HEK293 (cell line): Measurements from ENCODE around the gene HLA-DPA1.

Experiments used
- CTCF ChIA-PET: fragments of 350-600 bp; formaldehyde crosslinking; extraction: SDS; loops from one replicate; lab custom pipeline; 2021; ENCODE audit warnings: antibody characterized with exemption; lab: Yijun Ruan, JAX
- POLR2A ChIA-PET: fragments of 300-600 bp; formaldehyde crosslinking; extraction: SDS; loops from one replicate; lab custom pipeline; 2020; ENCODE audit warnings: antibody characterized with exemption, inconsistent platforms; lab: Yijun Ruan, JAX
- H3K27ac ChIP-seq: fragments of 200-500 bp; sonication (Bioruptor generic); 2 replicates; pipeline ENCODE4 v1.5.1; 2014; ENCODE audit warnings: low read depth, low read length, control low read depth, inconsistent platforms; ENCODE audit errors: extremely low read depth
- H3K36me3 ChIP-seq, 2 experiments: fragments of 200-500 bp in 1 of 2; sonication (Bioruptor generic) in 1 of 2; 1 replicate in 1 of 2; 2 replicates in 1 of 2; pipeline ENCODE4 v1.5.1; 2014 to 2017; ENCODE audit warnings: inconsistent platforms in 2 of 2, low read length in 2 of 2; ENCODE audit not compliant: control insufficient read depth in 2 of 2, insufficient read depth in 1 of 2
- H3K4me1 ChIP-seq: fragments of 200-500 bp; sonication (Bioruptor generic); 2 replicates; pipeline ENCODE4 v1.5.1; 2014; ENCODE audit warnings: mild to moderate bottlenecking, low read length, inconsistent platforms; ENCODE audit not compliant: control insufficient read depth, insufficient read depth
- H3K4me3 ChIP-seq: 2 replicates; pipeline ENCODE4 v1.5.1; 2011; ENCODE audit warnings: low read depth, mild to moderate bottlenecking, control low read depth, low read length, moderate library complexity
- H3K9me3 ChIP-seq: fragments of 200-500 bp; sonication (Bioruptor generic); 2 replicates; pipeline ENCODE4 v1.5.1; 2014; ENCODE audit warnings: low read depth, low read length, inconsistent platforms; ENCODE audit not compliant: control insufficient read depth, insufficient read depth
- BCL11A ChIP-seq: fragments of 450-650 bp; formaldehyde crosslinking; IDR thresholded peaks from 2 replicates; pipeline ENCODE4 v1.5.1; 2016; ENCODE audit warnings: low read depth, missing biosample characterization, missing genetic modification characterization
- KLF16 ChIP-seq: fragments of 450-650 bp; formaldehyde crosslinking; IDR thresholded peaks from 2 replicates; pipeline ENCODE4 v1.5.1; 2017; ENCODE audit warnings: missing biosample characterization, missing genetic modification characterization
- MEIS1 ChIP-seq: sonication (generic); formaldehyde crosslinking; IDR thresholded peaks from 2 replicates; pipeline ENCODE4 v1.8.1; 2022; ENCODE audit warnings: missing genetic modification reagents, mild to moderate bottlenecking, borderline replicate concordance
- PRDM2 ChIP-seq: fragments of 450-650 bp; formaldehyde crosslinking; IDR thresholded peaks from 2 replicates; pipeline ENCODE4 v1.5.1; 2016; ENCODE audit warnings: missing biosample characterization, missing genetic modification characterization, borderline replicate concordance
- SP7 ChIP-seq: fragments of 450-650 bp; formaldehyde crosslinking; IDR thresholded peaks from 2 replicates; pipeline ENCODE4 v1.5.1; 2016; ENCODE audit warnings: missing biosample characterization, missing genetic modification characterization
- TCF7L2 ChIP-seq: IDR thresholded peaks from 2 replicates; pipeline ENCODE4 v1.6.1; 2011; ENCODE audit warnings: low read depth, mild to moderate bottlenecking, inconsistent platforms, low read length, moderate library complexity, borderline replicate concordance
- ZNF10 ChIP-seq: fragments of 450-650 bp; formaldehyde crosslinking; IDR thresholded peaks from 2 replicates; pipeline ENCODE4 v1.5.1; 2017; ENCODE audit warnings: missing biosample characterization, missing genetic modification characterization
- ZNF148 ChIP-seq: fragments of 450-650 bp; formaldehyde crosslinking; IDR thresholded peaks from 2 replicates; pipeline ENCODE4 v1.5.0; 2017; ENCODE audit warnings: missing biosample characterization, missing genetic modification characterization, borderline replicate concordance
- ZNF19 ChIP-seq: fragments of 450-650 bp; formaldehyde crosslinking; IDR thresholded peaks from 2 replicates; pipeline ENCODE4; 2016; ENCODE audit warnings: missing biosample characterization, missing genetic modification characterization, low read depth
- ZNF211 ChIP-seq: fragments of 450-650 bp; formaldehyde crosslinking; IDR thresholded peaks from 2 replicates; pipeline ENCODE4 v1.5.1; 2016; ENCODE audit warnings: low read depth, missing biosample characterization, missing genetic modification characterization
- ZNF23 ChIP-seq: fragments of 450-650 bp; formaldehyde crosslinking; IDR thresholded peaks from 2 replicates; pipeline ENCODE4 v1.5.1; 2016; ENCODE audit warnings: missing biosample characterization, missing genetic modification characterization, borderline replicate concordance
- ZNF24 ChIP-seq: fragments of 450-650 bp; formaldehyde crosslinking; IDR thresholded peaks from 2 replicates; pipeline ENCODE4 v1.5.1; 2016; ENCODE audit warnings: missing biosample characterization, missing genetic modification characterization
- ZNF426 ChIP-seq: fragments of 450-650 bp; formaldehyde crosslinking; IDR thresholded peaks from 2 replicates; pipeline ENCODE4 v1.5.1; 2017; ENCODE audit warnings: missing biosample characterization, missing genetic modification characterization, mild to moderate bottlenecking, inconsistent platforms, moderate library complexity
- ZNF585B ChIP-seq: fragments of 450-650 bp; formaldehyde crosslinking; IDR thresholded peaks from 2 replicates; pipeline ENCODE4 v1.5.1; 2016; ENCODE audit warnings: missing biosample characterization, missing genetic modification characterization
- ZNF660 ChIP-seq: fragments of 450-650 bp; IDR thresholded peaks from 2 replicates; pipeline ENCODE4 v1.5.1; 2018; ENCODE audit warnings: missing biosample characterization, mild to moderate bottlenecking, missing genetic modification characterization
- TF ChIP-seq, protein P1 (sequence below): fragments of 450-650 bp; formaldehyde crosslinking; conservative IDR thresholded peaks from 2 replicates; pipeline ENCODE4 v1.5.1; 2016; ENCODE audit warnings: low read depth, missing biosample characterization, missing genetic modification characterization
- TF ChIP-seq, protein P2 (sequence below): fragments of 450-650 bp; formaldehyde crosslinking; IDR thresholded peaks from 2 replicates; pipeline ENCODE4 v1.5.1; 2016; ENCODE audit warnings: missing biosample characterization, missing genetic modification characterization

The HLA-DPA1 gene

GRCh38 chr6:33018418-33018817, 55.0 kb downstream of the HLA-DPA1 start:
- Histone ChIP-seq H3K36me3 (no peaks in the 10 kb centered on the region), H3K4me3 (no peak overlapping the region), H3K27ac (no peak overlapping the region), H3K4me1 (no peaks in the 10 kb centered on the region), H3K9me3 (no peaks in the 10 kb centered on the region)
- CTCF ChIA-PET = interaction anchor here (0.6 to 6.5 kb wide), 8 partner anchors 18 to 230 kb away, joined by 3 to 59 read pairs (median 4); no protein-coding TSS in a partner anchor
- TF ChIP-seq ZNF426 (no peak), SP7 (no peak), ZNF148 (tag by site-specific recombination) (no peak), ZNF19 (tag by site-specific recombination) (no peak), ZNF585B (tag by site-specific recombination) (no peak), BCL11A (tag by site-specific recombination) (no peak), KLF16 (tag by site-specific recombination) (no peak), MEIS1 (CRISPR knock-in tag) (no peak), ZNF660 (no peak), ZNF23 (tag by site-specific recombination) (no peak), TCF7L2 (no peak), ZNF24 (tag by site-specific recombination) (no peak), PRDM2 (tag by site-specific recombination) (no peak), ZNF10 (tag by site-specific recombination) (no peak), ZNF211 (tag by site-specific recombination) (no peak)
- TF ChIP-seq, protein P1, sequence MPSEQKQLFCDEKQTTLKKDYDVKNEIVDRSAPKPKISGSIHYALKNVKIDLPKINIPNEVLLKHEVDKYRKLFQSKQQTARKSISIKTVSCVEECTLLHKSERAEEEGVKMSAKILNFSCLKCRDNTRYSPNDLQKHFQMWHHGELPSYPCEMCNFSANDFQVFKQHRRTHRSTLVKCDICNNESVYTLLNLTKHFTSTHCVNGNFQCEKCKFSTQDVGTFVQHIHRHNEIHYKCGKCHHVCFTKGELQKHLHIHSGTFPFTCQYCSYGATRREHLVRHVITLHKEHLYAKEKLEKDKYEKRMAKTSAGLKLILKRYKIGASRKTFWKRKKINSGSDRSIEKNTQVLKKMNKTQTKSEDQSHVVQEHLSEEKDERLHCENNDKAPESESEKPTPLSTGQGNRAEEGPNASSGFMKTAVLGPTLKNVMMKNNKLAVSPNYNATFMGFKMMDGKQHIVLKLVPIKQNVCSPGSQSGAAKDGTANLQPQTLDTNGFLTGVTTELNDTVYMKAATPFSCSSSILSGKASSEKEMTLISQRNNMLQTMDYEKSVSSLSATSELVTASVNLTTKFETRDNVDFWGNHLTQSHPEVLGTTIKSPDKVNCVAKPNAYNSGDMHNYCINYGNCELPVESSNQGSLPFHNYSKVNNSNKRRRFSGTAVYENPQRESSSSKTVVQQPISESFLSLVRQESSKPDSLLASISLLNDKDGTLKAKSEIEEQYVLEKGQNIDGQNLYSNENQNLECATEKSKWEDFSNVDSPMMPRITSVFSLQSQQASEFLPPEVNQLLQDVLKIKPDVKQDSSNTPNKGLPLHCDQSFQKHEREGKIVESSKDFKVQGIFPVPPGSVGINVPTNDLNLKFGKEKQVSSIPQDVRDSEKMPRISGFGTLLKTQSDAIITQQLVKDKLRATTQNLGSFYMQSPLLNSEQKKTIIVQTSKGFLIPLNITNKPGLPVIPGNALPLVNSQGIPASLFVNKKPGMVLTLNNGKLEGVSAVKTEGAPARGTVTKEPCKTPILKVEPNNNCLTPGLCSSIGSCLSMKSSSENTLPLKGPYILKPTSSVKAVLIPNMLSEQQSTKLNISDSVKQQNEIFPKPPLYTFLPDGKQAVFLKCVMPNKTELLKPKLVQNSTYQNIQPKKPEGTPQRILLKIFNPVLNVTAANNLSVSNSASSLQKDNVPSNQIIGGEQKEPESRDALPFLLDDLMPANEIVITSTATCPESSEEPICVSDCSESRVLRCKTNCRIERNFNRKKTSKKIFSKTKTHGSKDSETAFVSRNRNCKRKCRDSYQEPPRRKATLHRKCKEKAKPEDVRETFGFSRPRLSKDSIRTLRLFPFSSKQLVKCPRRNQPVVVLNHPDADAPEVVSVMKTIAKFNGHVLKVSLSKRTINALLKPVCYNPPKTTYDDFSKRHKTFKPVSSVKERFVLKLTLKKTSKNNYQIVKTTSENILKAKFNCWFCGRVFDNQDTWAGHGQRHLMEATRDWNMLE (tag by site-specific recombination) = no peak
- TF ChIP-seq, protein P2, sequence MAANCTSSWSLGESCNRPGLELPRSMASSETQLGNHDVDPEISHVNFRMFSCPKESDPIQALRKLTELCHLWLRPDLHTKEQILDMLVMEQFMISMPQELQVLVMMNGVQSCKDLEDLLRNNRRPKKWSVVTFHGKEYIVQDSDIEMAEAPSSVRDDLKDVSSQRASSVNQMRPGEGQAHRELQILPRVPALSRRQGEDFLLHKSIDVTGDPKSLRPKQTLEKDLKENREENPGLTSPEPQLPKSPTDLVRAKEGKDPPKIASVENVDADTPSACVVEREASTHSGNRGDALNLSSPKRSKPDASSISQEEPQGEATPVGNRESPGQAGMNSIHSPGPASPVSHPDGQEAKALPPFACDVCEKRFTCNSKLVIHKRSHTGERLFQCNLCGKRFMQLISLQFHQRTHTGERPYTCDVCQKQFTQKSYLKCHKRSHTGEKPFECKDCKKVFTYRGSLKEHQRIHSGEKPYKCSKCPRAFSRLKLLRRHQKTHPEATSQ (tag by site-specific recombination) = no peak
- POLR2A ChIA-PET = interaction anchor here (1.4 kb wide), 1 partner anchor 56 kb away, joined by 3 read pairs; no protein-coding TSS in a partner anchor
